ENCODE data around the gene SH2D6.

DNA sequence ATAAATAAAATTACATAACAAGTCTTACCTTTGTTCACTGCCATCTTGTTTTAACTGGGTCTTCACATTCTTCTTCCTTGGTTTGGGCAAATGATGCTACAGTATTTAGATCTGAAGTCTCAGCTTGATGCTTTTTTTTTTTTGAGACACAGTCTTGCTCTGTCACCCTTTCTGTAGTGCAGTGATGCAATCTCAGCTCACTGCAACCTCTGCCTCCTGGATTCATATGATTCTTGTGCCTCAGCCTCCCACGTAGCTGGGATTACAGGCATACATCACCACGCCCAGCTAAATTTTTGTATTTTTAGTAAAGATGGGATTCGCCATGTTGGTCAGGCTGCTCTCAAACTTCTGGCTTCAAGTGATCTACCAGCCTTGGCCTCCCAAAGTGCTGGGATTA is 67.3 kb downstream of the SH2D6 start:
- TF ChIP-seq EZH2 (IDR thresholded peaks at IDR 0.05; ENCODE audit: borderline replicate concordance, insufficient read depth, low read length, poor library complexity, severe bottlenecking) (no peak), EP300 (conservative IDR thresholded peaks at IDR 0.05; ENCODE audit: poor library complexity, severe bottlenecking) (no peak), TAF1 (IDR thresholded peaks at IDR 0.05; ENCODE audit: low read depth) (no peak), RAD21 (conservative IDR thresholded peaks at IDR 0.05) (no peak), MXI1 (conservative IDR thresholded peaks at IDR 0.05; ENCODE audit: poor library complexity, severe bottlenecking) (no peak), SMC3 (conservative IDR thresholded peaks at IDR 0.05; ENCODE audit: poor library complexity) (no peak), POLR2AphosphoS5 (IDR thresholded peaks at IDR 0.05) (no peak)
- TF ChIP-seq, protein P1, sequence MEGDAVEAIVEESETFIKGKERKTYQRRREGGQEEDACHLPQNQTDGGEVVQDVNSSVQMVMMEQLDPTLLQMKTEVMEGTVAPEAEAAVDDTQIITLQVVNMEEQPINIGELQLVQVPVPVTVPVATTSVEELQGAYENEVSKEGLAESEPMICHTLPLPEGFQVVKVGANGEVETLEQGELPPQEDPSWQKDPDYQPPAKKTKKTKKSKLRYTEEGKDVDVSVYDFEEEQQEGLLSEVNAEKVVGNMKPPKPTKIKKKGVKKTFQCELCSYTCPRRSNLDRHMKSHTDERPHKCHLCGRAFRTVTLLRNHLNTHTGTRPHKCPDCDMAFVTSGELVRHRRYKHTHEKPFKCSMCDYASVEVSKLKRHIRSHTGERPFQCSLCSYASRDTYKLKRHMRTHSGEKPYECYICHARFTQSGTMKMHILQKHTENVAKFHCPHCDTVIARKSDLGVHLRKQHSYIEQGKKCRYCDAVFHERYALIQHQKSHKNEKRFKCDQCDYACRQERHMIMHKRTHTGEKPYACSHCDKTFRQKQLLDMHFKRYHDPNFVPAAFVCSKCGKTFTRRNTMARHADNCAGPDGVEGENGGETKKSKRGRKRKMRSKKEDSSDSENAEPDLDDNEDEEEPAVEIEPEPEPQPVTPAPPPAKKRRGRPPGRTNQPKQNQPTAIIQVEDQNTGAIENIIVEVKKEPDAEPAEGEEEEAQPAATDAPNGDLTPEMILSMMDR (IDR thresholded peaks at IDR 0.05; ENCODE audit: poor library complexity, severe bottlenecking), result no peak
- TF ChIP-seq, protein P2, sequence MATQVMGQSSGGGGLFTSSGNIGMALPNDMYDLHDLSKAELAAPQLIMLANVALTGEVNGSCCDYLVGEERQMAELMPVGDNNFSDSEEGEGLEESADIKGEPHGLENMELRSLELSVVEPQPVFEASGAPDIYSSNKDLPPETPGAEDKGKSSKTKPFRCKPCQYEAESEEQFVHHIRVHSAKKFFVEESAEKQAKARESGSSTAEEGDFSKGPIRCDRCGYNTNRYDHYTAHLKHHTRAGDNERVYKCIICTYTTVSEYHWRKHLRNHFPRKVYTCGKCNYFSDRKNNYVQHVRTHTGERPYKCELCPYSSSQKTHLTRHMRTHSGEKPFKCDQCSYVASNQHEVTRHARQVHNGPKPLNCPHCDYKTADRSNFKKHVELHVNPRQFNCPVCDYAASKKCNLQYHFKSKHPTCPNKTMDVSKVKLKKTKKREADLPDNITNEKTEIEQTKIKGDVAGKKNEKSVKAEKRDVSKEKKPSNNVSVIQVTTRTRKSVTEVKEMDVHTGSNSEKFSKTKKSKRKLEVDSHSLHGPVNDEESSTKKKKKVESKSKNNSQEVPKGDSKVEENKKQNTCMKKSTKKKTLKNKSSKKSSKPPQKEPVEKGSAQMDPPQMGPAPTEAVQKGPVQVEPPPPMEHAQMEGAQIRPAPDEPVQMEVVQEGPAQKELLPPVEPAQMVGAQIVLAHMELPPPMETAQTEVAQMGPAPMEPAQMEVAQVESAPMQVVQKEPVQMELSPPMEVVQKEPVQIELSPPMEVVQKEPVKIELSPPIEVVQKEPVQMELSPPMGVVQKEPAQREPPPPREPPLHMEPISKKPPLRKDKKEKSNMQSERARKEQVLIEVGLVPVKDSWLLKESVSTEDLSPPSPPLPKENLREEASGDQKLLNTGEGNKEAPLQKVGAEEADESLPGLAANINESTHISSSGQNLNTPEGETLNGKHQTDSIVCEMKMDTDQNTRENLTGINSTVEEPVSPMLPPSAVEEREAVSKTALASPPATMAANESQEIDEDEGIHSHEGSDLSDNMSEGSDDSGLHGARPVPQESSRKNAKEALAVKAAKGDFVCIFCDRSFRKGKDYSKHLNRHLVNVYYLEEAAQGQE (IDR thresholded peaks at IDR 0.05; ENCODE audit: borderline replicate concordance), result no peak
